ENCODE results near the gene SERPINB3.

GRCh38 chr18:63646936-63647335 lies 14.8 kb downstream of the SERPINB3 start:
- TF ChIP-seq CTCF (conservative IDR thresholded peaks at IDR 0.05 in 1 of 2, IDR thresholded peaks at IDR 0.05 in 1 of 2; ENCODE audit: extremely low read depth in 1 of 2, insufficient read depth in 1 of 2, low read depth in 1 of 2, low read length in 2 of 2) (no peak), EZH2 (IDR thresholded peaks at IDR 0.05; ENCODE audit: borderline replicate concordance, low read length) (no peak)

Measured in mammary epithelial cell (primary cell).